ENCODE measurements around the gene ZBTB7C. TPM values are rescaled to one million over a fixed set of nuclear protein-coding genes. Genes with fewer than 3 reads are reported as not detected.

Gene ZBTB7C
- total RNA-seq, 1 experiment from 2014 or later: not detected

GRCh38 chr18:48216639-48217257 lies 192.4 kb downstream of the ZBTB7C start:
- H3K9me3 ChIP-seq (replicated peaks): no peaks in the 10 kb centered on the region
- H3K36me3 ChIP-seq: no peaks in the 10 kb centered on the region
- peak in 1 of 2 experiments; percentile 25 for DNase-seq
- H3K27me3 ChIP-seq: no peaks in the 10 kb centered on the region
- no peak overlapping the region for H3K27ac ChIP-seq
- no peak overlapping the region for H3K4me3 ChIP-seq
- no peaks in the 10 kb centered on the region for H3K4me1 ChIP-seq

- Histone ChIP-seq H3K9me3 (replicated peaks) (no peaks in the 10 kb centered on the region), H3K4me3 (no peak overlapping the region), H3K4me1 (no peaks in the 10 kb centered on the region), H3K36me3 (no peaks in the 10 kb centered on the region), H3K27ac (no peak overlapping the region), H3K27me3 (no peaks in the 10 kb centered on the region)
- no peak for DNase-seq
Measured at GRCh38 chr18:48215876-48216638, 193.1 kb downstream of the ZBTB7C start.

- Histone ChIP-seq H3K9me3 (replicated peaks) (no peaks in the 10 kb centered on the region), H3K27ac (no peak overlapping the region), H3K4me1 (no peaks in the 10 kb centered on the region), H3K4me3 (no peak overlapping the region), H3K27me3 (no peaks in the 10 kb centered on the region), H3K36me3 (no peaks in the 10 kb centered on the region)
- DNase-seq: no peak
Measured at GRCh38 chr18:48213791-48214190, 195.4 kb downstream of the ZBTB7C start.

GRCh38 chr18:48208432-48209140 lies 200.6 kb downstream of the ZBTB7C start:
- Histone ChIP-seq H3K27me3 (no peaks in the 10 kb centered on the region), H3K9me3 (replicated peaks) (no peaks in the 10 kb centered on the region), H3K4me3 (no peak overlapping the region), H3K27ac (no peak overlapping the region), H3K4me1 (no peaks in the 10 kb centered on the region), H3K36me3 (no peaks in the 10 kb centered on the region)
- DNase-seq: no peak

- Histone ChIP-seq H3K36me3 (no peaks in the 10 kb centered on the region), H3K4me1 (no peaks in the 10 kb centered on the region), H3K27ac (no peak overlapping the region), H3K4me3 (no peak overlapping the region), H3K9me3 (replicated peaks) (no peaks in the 10 kb centered on the region), H3K27me3 (no peaks in the 10 kb centered on the region)
- no peak for DNase-seq
Measured at GRCh38 chr18:48207733-48208132, 201.4 kb downstream of the ZBTB7C start.

GRCh38 chr18:48206887-48207286 lies 202.3 kb downstream of the ZBTB7C start:
- H3K4me3 ChIP-seq: no peak overlapping the region
- no peaks in the 10 kb centered on the region for H3K9me3 ChIP-seq (replicated peaks)
- no peaks in the 10 kb centered on the region for H3K4me1 ChIP-seq
- DNase-seq: no peak
- H3K27ac ChIP-seq: no peak overlapping the region
- no peaks in the 10 kb centered on the region for H3K27me3 ChIP-seq
- no peaks in the 10 kb centered on the region for H3K36me3 ChIP-seq

- no peak for DNase-seq
- Histone ChIP-seq H3K4me1 (no peaks in the 10 kb centered on the region), H3K4me3 (no peak overlapping the region), H3K27ac (no peak overlapping the region), H3K36me3 (no peaks in the 10 kb centered on the region), H3K9me3 (replicated peaks) (no peaks in the 10 kb centered on the region), H3K27me3 (no peaks in the 10 kb centered on the region)
Measured at GRCh38 chr18:48203961-48204666, 205.1 kb downstream of the ZBTB7C start.

GRCh38 chr18:48203288-48203945 lies 205.8 kb downstream of the ZBTB7C start:
- Histone ChIP-seq H3K9me3 (replicated peaks) (no peaks in the 10 kb centered on the region), H3K4me1 (no peaks in the 10 kb centered on the region), H3K4me3 (no peak overlapping the region), H3K27ac (no peak overlapping the region), H3K36me3 (no peaks in the 10 kb centered on the region), H3K27me3 (no peaks in the 10 kb centered on the region)
- no peak for DNase-seq

GRCh38 chr18:48202350-48203260 lies 206.6 kb downstream of the ZBTB7C start:
- H3K4me3 ChIP-seq: no peak overlapping the region
- DNase-seq: no peak
- H3K27ac ChIP-seq: no peak overlapping the region
- no peaks in the 10 kb centered on the region for H3K36me3 ChIP-seq
- no peaks in the 10 kb centered on the region for H3K9me3 ChIP-seq (replicated peaks)
- H3K4me1 ChIP-seq: no peaks in the 10 kb centered on the region
- H3K27me3 ChIP-seq: no peaks in the 10 kb centered on the region

- H3K27me3 ChIP-seq: no peaks in the 10 kb centered on the region
- H3K4me3 ChIP-seq: no peak overlapping the region
- H3K27ac ChIP-seq: no peak overlapping the region
- DNase-seq: no peak
- no peaks in the 10 kb centered on the region for H3K4me1 ChIP-seq
- H3K9me3 ChIP-seq (replicated peaks): no peaks in the 10 kb centered on the region
- H3K36me3 ChIP-seq: no peaks in the 10 kb centered on the region
Measured at GRCh38 chr18:48202006-48202348, 207.2 kb downstream of the ZBTB7C start.

- H3K9me3 ChIP-seq (replicated peaks): no peaks in the 10 kb centered on the region
- H3K27ac ChIP-seq: no peak overlapping the region
- no peak overlapping the region for H3K4me3 ChIP-seq
- H3K4me1 ChIP-seq: no peaks in the 10 kb centered on the region
- no peaks in the 10 kb centered on the region for H3K36me3 ChIP-seq
- H3K27me3 ChIP-seq: no peaks in the 10 kb centered on the region
- no peak for DNase-seq
Measured at GRCh38 chr18:48201337-48202005, 207.7 kb downstream of the ZBTB7C start.

GRCh38 chr18:48200631-48201336 lies 208.4 kb downstream of the ZBTB7C start:
- Histone ChIP-seq H3K36me3 (no peaks in the 10 kb centered on the region), H3K9me3 (replicated peaks) (no peaks in the 10 kb centered on the region), H3K27ac (no peak overlapping the region), H3K4me1 (no peaks in the 10 kb centered on the region), H3K27me3 (no peaks in the 10 kb centered on the region), H3K4me3 (no peak overlapping the region)
- DNase-seq: no peak

- Histone ChIP-seq H3K27me3 (no peaks in the 10 kb centered on the region), H3K27ac (no peak overlapping the region), H3K36me3 (no peaks in the 10 kb centered on the region), H3K9me3 (replicated peaks) (no peaks in the 10 kb centered on the region), H3K4me1 (no peaks in the 10 kb centered on the region), H3K4me3 (no peak overlapping the region)
- DNase-seq: no peak
Measured at GRCh38 chr18:48199399-48199798, 209.8 kb downstream of the ZBTB7C start.
